ENCODE measurements around the gene PHF5A. TPM values are rescaled to one million over a fixed set of nuclear protein-coding genes. Genes with fewer than 3 reads are reported as not detected.
"Not testable (repeated sequence)": the region's sequence is repeated elsewhere in the genome, so short reads cannot be mapped to it uniquely, and the experiment has no call there.

Gene PHF5A
- total and polyA plus RNA-seq, 9 donors = 38.6 to 56.2 (median 43.0) TPM

DNA sequence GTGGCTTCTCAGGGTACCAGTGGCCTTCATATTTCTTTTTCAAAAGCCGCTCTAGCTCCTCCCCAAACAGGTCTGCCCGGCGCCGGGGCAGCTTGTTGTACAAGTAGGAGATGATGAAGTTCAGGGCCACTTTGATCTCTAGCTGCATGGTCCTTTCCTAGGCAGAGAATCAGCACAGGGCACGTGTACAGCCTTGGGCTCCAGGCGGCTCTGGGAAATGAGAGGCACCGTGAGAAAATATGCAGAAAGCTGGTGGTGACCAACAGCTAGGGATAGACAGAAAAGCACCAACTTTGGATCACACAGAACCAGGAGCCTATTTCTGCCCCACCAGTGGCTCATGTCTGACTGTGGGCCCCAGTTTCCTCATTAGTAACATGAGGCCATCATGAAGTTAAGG lies 31.3 kb downstream of the PHF5A start:
- peaks cover 6% of the 10 kb centered on the region for H3K4me1 ChIP-seq (ENCODE audit: control insufficient read depth, insufficient read depth, low read length)
- no peak for DNase-seq
- no peak overlapping the region for H3K27ac ChIP-seq (ENCODE audit: low read length)
- WGBS (ENCODE audit: insufficient coverage) = 92% methylated on average over 6 of the region's 7 CpGs
- H3K4me3 ChIP-seq (ENCODE audit: low read length) = no peak overlapping the region
- no peaks in the 10 kb centered on the region for H3K9me3 ChIP-seq (replicated peaks; ENCODE audit: control insufficient read depth, low read depth, low read length)
- H3K36me3 ChIP-seq (ENCODE audit: control insufficient read depth, insufficient read depth, low read length) = peaks cover 65% of the 10 kb centered on the region
- H3K27me3 ChIP-seq (ENCODE audit: control insufficient read depth, insufficient read depth, low read length) = no peaks in the 10 kb centered on the region

DNA sequence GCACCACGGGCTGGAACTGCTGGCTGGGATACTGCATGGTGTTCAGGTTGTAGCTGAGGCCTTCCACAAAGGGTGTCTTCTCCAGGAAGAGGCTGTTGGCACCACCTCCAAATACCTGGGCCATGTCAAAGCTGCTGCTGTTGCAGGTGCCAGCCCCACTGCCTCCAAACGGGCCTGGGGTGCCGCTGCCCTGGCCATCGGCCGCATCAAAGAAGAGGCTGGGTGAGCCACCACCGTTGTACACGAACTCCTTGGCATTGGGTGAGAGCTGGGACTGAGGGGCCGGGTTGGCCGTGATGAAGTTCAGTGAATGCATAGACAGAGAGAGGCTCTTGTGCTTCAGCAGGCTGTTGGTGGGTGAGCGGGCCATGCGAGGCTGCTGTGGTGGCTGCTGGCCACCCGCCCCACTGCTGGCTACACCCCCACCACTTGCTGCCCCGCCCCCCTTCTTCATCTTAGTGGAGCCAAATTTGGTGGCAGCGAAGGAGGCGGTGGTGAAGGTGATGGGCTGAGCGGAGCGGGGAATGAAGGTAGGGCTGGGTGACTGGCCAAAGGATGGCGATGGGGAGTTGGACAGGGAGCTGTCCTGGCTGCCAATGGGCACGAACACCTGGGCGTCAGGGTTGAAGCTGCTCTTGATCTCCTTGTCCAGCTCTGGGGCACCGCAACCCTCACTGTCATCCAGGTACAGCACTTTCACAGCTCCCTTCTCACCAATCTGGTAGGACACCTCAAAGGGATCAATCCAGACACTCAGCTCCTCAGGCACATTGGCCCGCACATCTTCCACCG lies 32.0 kb downstream of the PHF5A start:
- no peak for DNase-seq
- H3K27me3 ChIP-seq (ENCODE audit: control insufficient read depth, insufficient read depth, low read length) = no peaks in the 10 kb centered on the region
- peaks cover 5% of the 10 kb centered on the region for H3K4me1 ChIP-seq (ENCODE audit: control insufficient read depth, insufficient read depth, low read length)
- H3K9me3 ChIP-seq (replicated peaks; ENCODE audit: control insufficient read depth, low read depth, low read length) = no peaks in the 10 kb centered on the region
- H3K4me3 ChIP-seq (ENCODE audit: low read length) = no peak overlapping the region
- peaks cover 62% of the 10 kb centered on the region for H3K36me3 ChIP-seq (ENCODE audit: control insufficient read depth, insufficient read depth, low read length)
- no peak overlapping the region for H3K27ac ChIP-seq (ENCODE audit: low read length)
- WGBS (ENCODE audit: insufficient coverage) = 87% methylated on average over 18 of the region's 23 CpGs

DNA sequence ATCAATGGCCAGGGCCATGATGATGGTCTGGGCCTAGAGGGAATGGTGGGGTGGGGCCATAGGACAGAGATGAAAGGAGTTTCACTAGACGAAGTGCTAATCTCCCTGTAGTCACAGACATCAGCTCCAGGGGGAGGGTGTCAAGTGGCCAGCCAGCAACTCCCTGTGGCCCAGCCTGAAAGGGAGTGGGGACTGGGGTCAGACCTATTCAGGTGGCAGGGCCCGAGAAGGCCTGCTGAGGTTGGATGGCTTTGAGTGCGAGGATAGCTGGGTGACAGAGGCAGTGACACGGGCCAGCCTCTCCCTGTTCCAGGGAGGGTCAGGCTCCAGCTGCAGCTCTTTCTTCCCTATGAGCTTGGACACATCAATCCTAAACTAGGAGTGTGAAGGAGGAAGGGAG lies 32.9 kb downstream of the PHF5A start:
- H3K27ac ChIP-seq (ENCODE audit: low read length) = no peak overlapping the region
- peaks cover 5% of the 10 kb centered on the region for H3K4me1 ChIP-seq (ENCODE audit: control insufficient read depth, insufficient read depth, low read length)
- H3K36me3 ChIP-seq (ENCODE audit: control insufficient read depth, insufficient read depth, low read length) = peaks cover 62% of the 10 kb centered on the region
- no peak overlapping the region for H3K4me3 ChIP-seq (ENCODE audit: low read length)
- H3K27me3 ChIP-seq (ENCODE audit: control insufficient read depth, insufficient read depth, low read length) = no peaks in the 10 kb centered on the region
- DNase-seq = no peak
- 43% methylated on average over 1 of the region's 4 CpGs for WGBS (ENCODE audit: insufficient coverage)
- H3K9me3 ChIP-seq (replicated peaks; ENCODE audit: control insufficient read depth, low read depth, low read length) = no peaks in the 10 kb centered on the region

DNA sequence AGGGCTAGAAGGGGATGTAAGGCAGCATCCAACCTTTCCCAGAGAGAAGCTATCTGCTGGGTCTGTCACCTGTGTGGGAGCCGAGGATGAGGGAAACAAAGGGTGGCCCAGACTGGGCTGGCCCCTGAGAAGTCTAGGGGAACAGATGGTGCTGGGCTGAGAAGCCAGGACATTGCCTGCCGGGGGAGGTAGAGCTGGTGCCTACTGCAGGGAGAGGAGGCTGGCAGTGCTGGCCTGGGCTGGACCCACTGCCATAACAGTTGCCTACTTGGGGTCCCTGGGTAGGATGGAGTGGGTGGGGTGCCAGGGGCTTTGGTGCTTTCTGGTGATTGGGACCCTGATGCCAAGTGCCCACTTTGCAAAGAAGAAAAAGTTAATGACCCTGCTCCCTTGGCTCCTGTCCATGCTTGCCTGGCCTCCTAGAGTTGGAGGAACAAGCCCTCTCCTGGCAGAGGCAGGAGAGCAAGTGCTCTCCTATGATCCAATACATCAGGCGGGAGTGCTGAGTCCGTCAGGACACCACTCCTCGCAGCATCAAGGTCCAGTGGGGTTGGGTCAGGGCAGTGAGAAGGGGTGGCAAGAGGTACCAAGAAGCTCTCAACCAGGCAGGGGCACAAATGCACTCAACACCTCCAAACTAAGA lies 34.0 kb downstream of the PHF5A start:
- not testable (repeated sequence) for H3K27me3 ChIP-seq (ENCODE audit: control insufficient read depth, insufficient read depth, low read length); H3K4me1 ChIP-seq (ENCODE audit: control insufficient read depth, insufficient read depth, low read length); H3K9me3 ChIP-seq (replicated peaks; ENCODE audit: control insufficient read depth, low read depth, low read length); DNase-seq; H3K4me3 ChIP-seq (ENCODE audit: low read length); H3K27ac ChIP-seq (ENCODE audit: low read length)
- H3K36me3 ChIP-seq (ENCODE audit: control insufficient read depth, insufficient read depth, low read length) = peaks cover 58% of the 10 kb centered on the region
- WGBS (ENCODE audit: insufficient coverage) = no CpG with 5 or more reads among the region's 5 CpGs

DNA sequence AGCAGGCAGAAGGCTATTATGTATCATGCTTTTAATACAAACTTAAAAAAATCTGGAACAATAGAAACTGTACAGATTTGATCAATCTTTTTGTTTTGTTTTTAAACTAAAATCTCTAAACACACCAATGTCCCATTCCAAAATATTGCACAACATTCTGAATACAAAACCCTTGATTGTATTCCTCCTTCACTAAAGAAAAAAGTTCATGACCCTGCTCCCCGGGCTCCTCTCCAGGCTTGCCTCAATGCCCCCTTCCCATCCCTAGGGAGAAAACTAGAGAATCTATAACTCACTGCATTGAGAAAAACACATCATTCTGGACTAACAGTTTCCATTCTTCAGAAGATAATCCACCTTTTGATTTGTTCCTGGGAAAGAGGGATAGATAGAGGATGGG lies 35.0 kb downstream of the PHF5A start:
- not testable (repeated sequence) for H3K4me3 ChIP-seq (ENCODE audit: low read length); H3K27me3 ChIP-seq (ENCODE audit: control insufficient read depth, insufficient read depth, low read length); DNase-seq; H3K27ac ChIP-seq (ENCODE audit: low read length); H3K4me1 ChIP-seq (ENCODE audit: control insufficient read depth, insufficient read depth, low read length); H3K9me3 ChIP-seq (replicated peaks; ENCODE audit: control insufficient read depth, low read depth, low read length)
- peaks cover 51% of the 10 kb centered on the region for H3K36me3 ChIP-seq (ENCODE audit: control insufficient read depth, insufficient read depth, low read length)
- WGBS (ENCODE audit: insufficient coverage) = no CpG with 5 or more reads among the region's 1 CpG

DNA sequence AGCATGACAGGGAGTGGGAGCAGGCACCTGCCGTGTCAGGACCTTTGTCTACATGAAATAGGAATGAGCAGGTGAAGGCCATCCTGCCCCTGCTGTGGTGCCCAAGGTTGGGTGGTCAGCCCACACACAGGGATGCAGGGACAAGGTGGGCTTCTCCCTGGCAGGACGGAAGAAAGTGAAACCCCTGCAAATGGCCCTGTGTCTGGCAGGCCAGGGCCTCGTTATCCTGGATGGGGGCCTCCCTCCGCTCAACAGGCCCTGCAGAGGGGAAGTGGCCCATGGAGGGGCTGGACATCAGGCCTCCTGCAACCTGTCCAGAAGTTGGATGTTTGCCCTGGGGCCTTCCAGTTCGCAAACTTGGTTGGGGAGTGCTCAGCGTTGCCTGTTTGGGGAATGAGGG lies 36.8 kb downstream of the PHF5A start:
- H3K4me3 ChIP-seq (ENCODE audit: low read length) = no peak overlapping the region
- no peaks in the 10 kb centered on the region for H3K27me3 ChIP-seq (ENCODE audit: control insufficient read depth, insufficient read depth, low read length)
- peaks cover 44% of the 10 kb centered on the region for H3K36me3 ChIP-seq (ENCODE audit: control insufficient read depth, insufficient read depth, low read length)
- H3K27ac ChIP-seq (ENCODE audit: low read length) = no peak overlapping the region
- 54% methylated on average over 4 of the region's 6 CpGs for WGBS (ENCODE audit: insufficient coverage)
- no peak for DNase-seq
- H3K9me3 ChIP-seq (replicated peaks; ENCODE audit: control insufficient read depth, low read depth, low read length) = no peaks in the 10 kb centered on the region
- H3K4me1 ChIP-seq (ENCODE audit: control insufficient read depth, insufficient read depth, low read length) = no peaks in the 10 kb centered on the region

DNA sequence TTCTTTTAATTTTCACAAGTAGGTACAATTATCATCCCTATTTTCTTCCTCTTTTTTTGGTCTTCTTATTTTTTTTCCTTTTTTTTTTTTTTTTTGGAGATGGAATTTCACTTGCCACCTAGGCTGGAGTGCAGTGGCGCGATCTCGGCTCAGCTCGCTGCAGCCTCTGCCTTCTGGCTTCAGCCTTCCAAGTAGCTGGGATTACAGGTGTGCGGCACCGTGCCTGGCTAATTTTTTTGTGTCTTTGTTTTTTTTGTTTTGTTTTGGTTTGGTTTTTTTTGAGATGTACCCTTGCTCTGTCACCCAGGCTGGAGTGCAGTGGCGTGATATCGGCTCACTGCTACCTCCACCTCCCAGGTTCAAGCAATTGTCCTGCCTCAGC lies 38.5 kb downstream of the PHF5A start:
- H3K27ac ChIP-seq (ENCODE audit: low read length) = no peak overlapping the region

DNA sequence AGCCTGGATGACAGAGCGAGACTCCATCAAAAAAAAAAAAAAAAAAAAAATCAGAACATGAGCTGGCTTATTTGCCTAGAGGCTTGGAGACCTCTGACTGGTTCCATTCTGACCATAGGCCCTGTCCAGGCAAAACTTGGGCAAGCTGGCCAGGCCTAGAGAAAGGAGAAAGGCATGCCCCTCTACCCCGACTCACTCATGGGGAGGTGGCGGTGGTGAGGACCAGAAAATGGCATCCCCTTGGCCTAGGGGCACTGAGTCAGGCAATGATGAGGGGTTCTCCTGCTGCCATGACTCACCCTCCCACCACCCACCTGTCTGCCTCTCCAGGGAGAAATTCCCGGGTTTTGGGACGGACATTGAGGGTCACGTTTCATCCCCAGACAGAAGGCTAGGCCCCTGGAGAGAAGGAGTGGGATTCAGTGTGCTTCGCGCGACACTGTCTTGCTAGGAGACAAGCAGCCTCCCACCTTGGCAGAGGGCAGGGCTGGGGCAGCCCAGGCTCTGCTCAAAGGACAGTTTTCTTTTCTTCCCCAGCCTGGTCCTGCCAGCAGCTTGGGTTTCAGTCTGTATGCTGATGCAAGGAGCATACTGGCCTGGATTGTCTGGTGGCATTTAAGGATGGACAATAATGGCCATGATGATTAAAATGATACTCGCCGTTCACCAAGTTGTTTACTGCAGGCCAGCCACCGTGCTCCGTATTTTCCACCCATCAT lies 39.1 kb downstream of the PHF5A start:
- no peak for DNase-seq
- WGBS (ENCODE audit: insufficient coverage) = 74% methylated on average over 6 of the region's 13 CpGs
- peaks cover 33% of the 10 kb centered on the region for H3K36me3 ChIP-seq (ENCODE audit: control insufficient read depth, insufficient read depth, low read length)

More for the DNA sequence above, 38.5 kb downstream of the PHF5A start:
- peaks cover 36% of the 10 kb centered on the region for H3K36me3 ChIP-seq (ENCODE audit: control insufficient read depth, insufficient read depth, low read length)
- no peaks in the 10 kb centered on the region for H3K4me1 ChIP-seq (ENCODE audit: control insufficient read depth, insufficient read depth, low read length)
- no peaks in the 10 kb centered on the region for H3K27me3 ChIP-seq (ENCODE audit: control insufficient read depth, insufficient read depth, low read length)
- no peak overlapping the region for H3K4me3 ChIP-seq (ENCODE audit: low read length)
- H3K9me3 ChIP-seq (replicated peaks; ENCODE audit: control insufficient read depth, low read depth, low read length) = no peaks in the 10 kb centered on the region
- DNase-seq = no peak
- 96% methylated on average over 4 of the region's 8 CpGs for WGBS (ENCODE audit: insufficient coverage)

DNA sequence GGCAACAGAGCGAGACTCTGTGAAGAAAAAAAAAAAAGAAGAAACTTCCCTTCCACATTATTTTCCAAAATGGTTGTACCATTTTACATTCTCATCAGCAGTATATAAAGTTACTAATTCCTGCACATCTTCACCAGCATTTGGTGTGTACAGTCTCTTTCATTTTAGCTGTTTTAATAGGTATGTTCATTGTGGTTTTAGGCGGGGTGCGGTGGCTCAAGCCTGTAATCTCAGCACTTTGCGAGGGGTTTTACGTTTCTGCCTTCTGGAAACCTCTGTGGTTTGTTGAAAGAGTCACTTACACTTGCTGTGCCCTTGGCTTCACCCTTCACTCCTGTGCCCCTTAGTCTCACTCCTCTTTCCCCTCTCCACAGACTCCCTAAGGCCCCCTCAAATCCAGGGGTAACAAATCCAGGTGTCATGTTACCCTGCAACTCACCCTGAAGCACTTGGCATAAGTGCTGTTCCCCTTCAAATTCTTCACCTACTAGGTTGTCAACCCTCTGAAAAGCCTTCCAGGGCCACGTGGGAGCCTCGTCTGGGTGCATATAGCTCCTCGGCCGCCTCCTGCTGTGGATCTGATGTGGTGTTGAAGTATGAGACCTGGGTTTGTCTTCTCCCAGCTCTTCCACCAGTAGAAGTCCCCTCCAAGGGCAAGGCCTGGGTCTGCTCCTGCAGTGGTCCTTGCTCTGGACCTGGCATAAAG lies 42.7 kb downstream of the PHF5A start:
- no peaks in the 10 kb centered on the region for H3K9me3 ChIP-seq (replicated peaks; ENCODE audit: control insufficient read depth, low read depth, low read length)
- H3K27me3 ChIP-seq (ENCODE audit: control insufficient read depth, insufficient read depth, low read length) = no peaks in the 10 kb centered on the region
- no peak overlapping the region for H3K27ac ChIP-seq (ENCODE audit: low read length)
- 86% methylated on average over 2 of the region's 9 CpGs for WGBS (ENCODE audit: insufficient coverage)
- H3K4me3 ChIP-seq (ENCODE audit: low read length) = no peak overlapping the region
- H3K4me1 ChIP-seq (ENCODE audit: control insufficient read depth, insufficient read depth, low read length) = no peaks in the 10 kb centered on the region
- peaks cover 28% of the 10 kb centered on the region for H3K36me3 ChIP-seq (ENCODE audit: control insufficient read depth, insufficient read depth, low read length)
- DNase-seq = no peak

More for the DNA sequence above, 39.1 kb downstream of the PHF5A start:
- Histone ChIP-seq H3K27ac (ENCODE audit: low read length) (no peak overlapping the region), H3K4me1 (ENCODE audit: control insufficient read depth, insufficient read depth, low read length) (no peaks in the 10 kb centered on the region), H3K27me3 (ENCODE audit: control insufficient read depth, insufficient read depth, low read length) (no peaks in the 10 kb centered on the region), H3K4me3 (ENCODE audit: low read length) (no peak overlapping the region), H3K9me3 (replicated peaks; ENCODE audit: control insufficient read depth, low read depth, low read length) (no peaks in the 10 kb centered on the region)

DNA sequence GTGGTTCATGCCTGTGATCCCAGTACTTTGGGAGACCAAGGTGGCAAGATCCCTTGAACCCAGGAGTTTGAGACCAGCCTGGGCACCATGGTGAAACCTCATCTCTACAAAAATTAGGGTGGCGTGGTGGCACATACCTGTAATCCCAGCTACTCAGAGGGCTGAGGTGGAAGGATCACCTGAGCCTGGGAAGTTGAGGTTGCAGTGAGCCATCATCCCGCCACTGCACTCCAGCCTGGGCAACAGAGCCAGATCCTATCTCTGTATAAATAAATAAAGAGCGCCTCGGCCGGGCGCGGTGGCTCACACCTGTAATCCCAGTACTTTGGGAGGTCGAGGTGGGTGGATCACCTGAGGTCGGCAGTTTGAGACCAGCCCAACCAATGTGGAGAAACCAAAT lies 49.8 kb downstream of the PHF5A start:
- no peak overlapping the region for H3K27ac ChIP-seq (ENCODE audit: low read length)

More for the DNA sequence above, 49.8 kb downstream of the PHF5A start:
- no peak overlapping the region for H3K4me3 ChIP-seq (ENCODE audit: low read length)
- H3K27me3 ChIP-seq (ENCODE audit: control insufficient read depth, insufficient read depth, low read length) = no peaks in the 10 kb centered on the region
- no peaks in the 10 kb centered on the region for H3K9me3 ChIP-seq (replicated peaks; ENCODE audit: control insufficient read depth, low read depth, low read length)
- no peak for DNase-seq
- H3K36me3 ChIP-seq (ENCODE audit: control insufficient read depth, insufficient read depth, low read length) = peaks cover 9% of the 10 kb centered on the region
- WGBS (ENCODE audit: insufficient coverage) = 96% methylated on average over 7 of the region's 9 CpGs
- H3K4me1 ChIP-seq (ENCODE audit: control insufficient read depth, insufficient read depth, low read length) = peaks cover 27% of the 10 kb centered on the region

Measured in muscle of leg (tissue), 11 donors.